G401 (cell line): ENCODE data around the gene TMEM229B. TPM values are rescaled to one million over a fixed set of nuclear protein-coding genes. Genes with fewer than 3 reads are reported as not detected.

ENCODE experiments used
- DNase-seq: peaks from one replicate; pipeline ENCODE4 v3.0.0-alpha.2; 2015; ENCODE audit warnings: low spot score
- in situ Hi-C: cut with HindIII; loops from 2 replicates; pipeline ENCODE4 v1.10.0; 2016; ENCODE audit warnings: low sequenced_read_pairs, mixed read lengths
- total RNA-seq: library from RNA; depleted of rRNA; stranded (reverse); fragments of >200 nt; shearing (Covaris generic); gene quantifications from 2 replicates; pipeline ENCODE4 v1.2.3, GENCODE V29; 2014; rRNA removed

TMEM229B gene
- total RNA-seq, 1 experiment from 2014 or later, result 0.41 TPM

GRCh38 chr14:67436006-67436866 is 52.3 kb downstream of the TMEM229B start:
- DNase-seq, result peak; percentile 67
- in situ Hi-C loops, result no loop called here

DNA sequence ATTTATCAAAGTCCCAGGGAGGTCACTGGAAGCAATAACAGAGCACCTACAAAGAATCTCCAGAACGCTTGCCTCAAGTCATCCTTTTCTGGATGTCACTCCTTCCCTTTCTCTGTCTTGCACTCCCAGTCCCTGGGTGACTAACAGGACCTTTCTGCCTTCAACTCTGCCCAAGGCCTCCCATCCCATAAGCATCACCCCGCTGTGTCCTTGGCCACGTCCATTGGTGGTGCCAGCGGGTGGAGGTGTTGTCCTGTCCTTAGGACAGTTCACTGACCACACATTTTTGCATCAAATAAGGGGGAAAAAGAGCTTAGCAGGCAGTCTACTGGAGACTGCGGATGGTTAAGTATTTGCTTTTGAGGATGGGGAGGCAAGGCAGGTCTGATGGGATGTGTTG is 52.9 kb downstream of the TMEM229B start:
- in situ Hi-C loops, result no loop called here
- DNase-seq, result no peak

- DNase-seq, result no peak
- in situ Hi-C loops, result no loop called here
These were observed 56.4 kb downstream of the TMEM229B start for GRCh38 chr14:67432050-67432564.

- in situ Hi-C loops, result no loop called here
- DNase-seq, result no peak
These were observed 58.9 kb downstream of the TMEM229B start for GRCh38 chr14:67429510-67430205.

DNA sequence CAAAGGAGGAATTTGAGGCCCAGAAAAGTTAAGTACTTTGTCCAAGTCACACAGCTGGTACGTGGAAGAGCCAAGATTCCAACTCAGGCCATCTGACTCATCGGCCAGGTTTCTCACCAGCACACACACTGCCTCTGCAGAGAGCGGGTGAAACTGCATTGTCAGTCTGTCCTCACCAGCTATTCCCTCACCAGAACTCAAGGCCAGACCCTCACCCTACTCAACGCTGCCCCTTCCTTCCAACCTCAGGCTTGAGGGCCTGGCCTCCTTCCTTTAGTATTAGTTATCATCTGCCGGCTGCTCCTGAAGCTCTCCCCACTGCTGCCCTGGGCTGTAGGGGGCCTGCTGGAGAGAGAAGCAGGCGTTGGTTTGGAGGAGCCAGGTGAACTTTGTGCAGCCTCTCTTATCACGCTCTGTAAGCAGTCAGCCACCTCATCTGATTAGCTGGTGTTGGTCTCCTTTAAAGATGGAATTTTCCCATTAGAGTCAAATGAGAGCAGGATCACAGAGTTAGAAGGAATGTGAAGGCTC is 60.0 kb downstream of the TMEM229B start:
- in situ Hi-C loops, result no loop called here
- DNase-seq, result no peak

- in situ Hi-C loops, result no loop called here
- DNase-seq, result peak; percentile 93
These were observed 61.4 kb downstream of the TMEM229B start for GRCh38 chr14:67426983-67427606.

- DNase-seq, result peak; percentile 15
- in situ Hi-C loops, result no loop called here
These were observed 62.4 kb downstream of the TMEM229B start for GRCh38 chr14:67426161-67426560.

- no peak for DNase-seq
- in situ Hi-C loops, result no loop called here
These were observed 62.9 kb downstream of the TMEM229B start for GRCh38 chr14:67425608-67426007.

GRCh38 chr14:67424539-67424938 is 64.0 kb downstream of the TMEM229B start:
- DNase-seq, result no peak
- in situ Hi-C loops, result no loop called here

GRCh38 chr14:67423424-67423823 is 65.1 kb downstream of the TMEM229B start:
- in situ Hi-C loops, result no loop called here
- DNase-seq, result no peak

GRCh38 chr14:67421356-67422224 is 66.9 kb downstream of the TMEM229B start:
- no peak for DNase-seq
- in situ Hi-C loops, result no loop called here

Other genes with a start within 250 kb of the TMEM229B start
- 10.2 and 35.5 TPM in 2 replicates for gene PALS1, start 247.3 kb downstream of the TMEM229B start, total RNA-seq
- 158 and 168 TPM in 2 replicates for gene ATP6V1D, start 128.9 kb downstream of the TMEM229B start, total RNA-seq
- 347 and 407 TPM in 2 replicates for gene EIF2S1, start 128.4 kb downstream of the TMEM229B start, total RNA-seq
- 0.80 and 1.3 TPM in 2 replicates for gene PLEK2, start 76.6 kb downstream of the TMEM229B start, total RNA-seq
- gene PLEKHH1, start 44.6 kb upstream of the TMEM229B start, total RNA-seq, result 4.8 and 8.6 TPM in 2 replicates
- gene PIGH, start 111.5 kb upstream of the TMEM229B start, total RNA-seq, result 41.4 and 51.4 TPM in 2 replicates
- gene ARG2, start 131.2 kb upstream of the TMEM229B start, total RNA-seq, result 82.0 and 91.5 TPM in 2 replicates
- 43.1 and 79.8 TPM in 2 replicates for gene VTI1B, start 185.9 kb upstream of the TMEM229B start, total RNA-seq
- gene RDH11, start 207.0 kb upstream of the TMEM229B start, total RNA-seq, result 71.6 and 97.4 TPM in 2 replicates
- gene RDH12, start 213.2 kb upstream of the TMEM229B start, total RNA-seq, result 0.43 TPM in 1 of 2 replicates, not detected in the other